HL-60 (cell line): ENCODE results near the gene ALG8.

Source experiments
- TF ChIP-seq, protein P1 (sequence below): IDR thresholded peaks from one replicate; pipeline ENCODE4 v1.5.1; 2011; ENCODE audit warnings: low read length, control low read depth, inconsistent platforms; ENCODE audit not compliant: insufficient read depth
- TF ChIP-seq, protein P2 (sequence below): IDR thresholded peaks from 2 replicates; pipeline ENCODE4 v1.6.1; 2012; ENCODE audit warnings: low read depth; ENCODE audit not compliant: insufficient replicate concordance

DNA sequence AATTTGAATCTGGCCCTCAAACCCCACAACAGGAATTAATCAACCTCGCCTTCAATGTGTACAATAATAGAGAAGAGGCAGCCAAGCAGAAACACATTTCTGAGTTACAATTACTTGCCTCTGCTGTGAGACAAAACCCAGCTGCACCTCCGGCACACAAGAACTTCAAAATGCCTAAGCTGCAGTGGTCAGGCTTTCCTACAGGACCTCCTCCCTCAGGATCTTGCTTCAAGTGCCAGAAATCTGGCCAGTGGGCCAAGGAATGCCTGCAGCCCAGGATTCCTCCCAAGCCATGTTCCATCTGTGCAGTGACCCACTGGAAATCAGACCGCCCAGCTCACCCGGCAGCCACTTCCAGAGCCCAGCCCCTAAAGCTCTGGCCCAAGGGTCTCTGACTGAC is 56.4 kb downstream of the ALG8 start:
- TF ChIP-seq, protein P1, sequence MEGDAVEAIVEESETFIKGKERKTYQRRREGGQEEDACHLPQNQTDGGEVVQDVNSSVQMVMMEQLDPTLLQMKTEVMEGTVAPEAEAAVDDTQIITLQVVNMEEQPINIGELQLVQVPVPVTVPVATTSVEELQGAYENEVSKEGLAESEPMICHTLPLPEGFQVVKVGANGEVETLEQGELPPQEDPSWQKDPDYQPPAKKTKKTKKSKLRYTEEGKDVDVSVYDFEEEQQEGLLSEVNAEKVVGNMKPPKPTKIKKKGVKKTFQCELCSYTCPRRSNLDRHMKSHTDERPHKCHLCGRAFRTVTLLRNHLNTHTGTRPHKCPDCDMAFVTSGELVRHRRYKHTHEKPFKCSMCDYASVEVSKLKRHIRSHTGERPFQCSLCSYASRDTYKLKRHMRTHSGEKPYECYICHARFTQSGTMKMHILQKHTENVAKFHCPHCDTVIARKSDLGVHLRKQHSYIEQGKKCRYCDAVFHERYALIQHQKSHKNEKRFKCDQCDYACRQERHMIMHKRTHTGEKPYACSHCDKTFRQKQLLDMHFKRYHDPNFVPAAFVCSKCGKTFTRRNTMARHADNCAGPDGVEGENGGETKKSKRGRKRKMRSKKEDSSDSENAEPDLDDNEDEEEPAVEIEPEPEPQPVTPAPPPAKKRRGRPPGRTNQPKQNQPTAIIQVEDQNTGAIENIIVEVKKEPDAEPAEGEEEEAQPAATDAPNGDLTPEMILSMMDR = no peak
- TF ChIP-seq, protein P2, sequence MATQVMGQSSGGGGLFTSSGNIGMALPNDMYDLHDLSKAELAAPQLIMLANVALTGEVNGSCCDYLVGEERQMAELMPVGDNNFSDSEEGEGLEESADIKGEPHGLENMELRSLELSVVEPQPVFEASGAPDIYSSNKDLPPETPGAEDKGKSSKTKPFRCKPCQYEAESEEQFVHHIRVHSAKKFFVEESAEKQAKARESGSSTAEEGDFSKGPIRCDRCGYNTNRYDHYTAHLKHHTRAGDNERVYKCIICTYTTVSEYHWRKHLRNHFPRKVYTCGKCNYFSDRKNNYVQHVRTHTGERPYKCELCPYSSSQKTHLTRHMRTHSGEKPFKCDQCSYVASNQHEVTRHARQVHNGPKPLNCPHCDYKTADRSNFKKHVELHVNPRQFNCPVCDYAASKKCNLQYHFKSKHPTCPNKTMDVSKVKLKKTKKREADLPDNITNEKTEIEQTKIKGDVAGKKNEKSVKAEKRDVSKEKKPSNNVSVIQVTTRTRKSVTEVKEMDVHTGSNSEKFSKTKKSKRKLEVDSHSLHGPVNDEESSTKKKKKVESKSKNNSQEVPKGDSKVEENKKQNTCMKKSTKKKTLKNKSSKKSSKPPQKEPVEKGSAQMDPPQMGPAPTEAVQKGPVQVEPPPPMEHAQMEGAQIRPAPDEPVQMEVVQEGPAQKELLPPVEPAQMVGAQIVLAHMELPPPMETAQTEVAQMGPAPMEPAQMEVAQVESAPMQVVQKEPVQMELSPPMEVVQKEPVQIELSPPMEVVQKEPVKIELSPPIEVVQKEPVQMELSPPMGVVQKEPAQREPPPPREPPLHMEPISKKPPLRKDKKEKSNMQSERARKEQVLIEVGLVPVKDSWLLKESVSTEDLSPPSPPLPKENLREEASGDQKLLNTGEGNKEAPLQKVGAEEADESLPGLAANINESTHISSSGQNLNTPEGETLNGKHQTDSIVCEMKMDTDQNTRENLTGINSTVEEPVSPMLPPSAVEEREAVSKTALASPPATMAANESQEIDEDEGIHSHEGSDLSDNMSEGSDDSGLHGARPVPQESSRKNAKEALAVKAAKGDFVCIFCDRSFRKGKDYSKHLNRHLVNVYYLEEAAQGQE = no peak
